Caco-2 (cell line): ENCODE results near the gene NT5M. TPM values are rescaled to one million over a fixed set of nuclear protein-coding genes. Genes with fewer than 3 reads are reported as not detected.

Source experiments
- BruUV-seq: library from RNA; stranded (reverse); fragments of 400-500 nt; replicated peaks from 2 replicates; lab custom pipeline; 2021; lab: Mats Ljungman, UMichigan
- CTCF ChIA-PET: fragments of 300-600 bp; sonication (Branson Sonifier 250); formaldehyde crosslinking; loops from one replicate; lab custom pipeline; 2022; ENCODE audit warnings: antibody characterized with exemption; lab: Charles Lee
- POLR2A ChIA-PET: fragments of 300-600 bp; sonication (Branson Sonifier 250); formaldehyde crosslinking; loops from one replicate; lab custom pipeline; 2022; ENCODE audit warnings: antibody characterized with exemption; lab: Charles Lee
- DNase-seq, 2 experiments: peaks; one replicate each; pipeline versions ENCODE4 v3.0.0 to v3.0.0-alpha.2; 2020 to 2022
- H3K27me3 ChIP-seq: replicated peaks from 2 replicates; pipeline ENCODE4 v1.6.0; 2011; ENCODE audit warnings: low read length; ENCODE audit not compliant: control insufficient read depth, insufficient read depth
- H3K36me3 ChIP-seq: 2 replicates; pipeline ENCODE4 v1.5.1; 2011; ENCODE audit warnings: low read length; ENCODE audit not compliant: control insufficient read depth, insufficient read depth
- H3K4me1 ChIP-seq: fragments of 250-450 bp; sonication (Bioruptor Pico); 2 replicates; pipeline ENCODE4 v1.5.1; 2020; ENCODE audit warnings: mild to moderate bottlenecking
- H3K4me3 ChIP-seq: 2 replicates; pipeline ENCODE4 v1.5.1; 2011; ENCODE audit warnings: low read depth, mild to moderate bottlenecking, control low read depth, low read length
- H3K9me3 ChIP-seq: fragments of 250-450 bp; sonication (Bioruptor Pico); 2 replicates; pipeline ENCODE4 v1.5.1; 2020; ENCODE audit warnings: mild to moderate bottlenecking, moderate library complexity
- H3K27ac Mint-ChIP-seq: one replicate; pipeline ENCODE4 v1.8.0; 2022; ENCODE audit warnings: mixed read lengths; ENCODE audit not compliant: unreplicated experiment
- H3K27me3 Mint-ChIP-seq: one replicate; pipeline ENCODE4 v1.8.0; 2022; ENCODE audit warnings: mixed read lengths; ENCODE audit not compliant: insufficient read depth, unreplicated experiment
- H3K36me3 Mint-ChIP-seq: one replicate; pipeline ENCODE4 v1.8.0; 2022; ENCODE audit warnings: mild to moderate bottlenecking, mixed read lengths; ENCODE audit not compliant: insufficient read depth, unreplicated experiment
- H3K4me1 Mint-ChIP-seq: one replicate; pipeline ENCODE4 v1.8.0; 2022; ENCODE audit warnings: low read depth, mixed read lengths; ENCODE audit not compliant: unreplicated experiment
- H3K4me3 Mint-ChIP-seq: one replicate; pipeline ENCODE4 v1.8.0; 2022; ENCODE audit warnings: mild to moderate bottlenecking, moderate library complexity, mixed read lengths; ENCODE audit not compliant: unreplicated experiment
- H3K9me3 Mint-ChIP-seq: one replicate; pipeline ENCODE4 v1.8.0; 2022; ENCODE audit warnings: mixed read lengths; ENCODE audit not compliant: unreplicated experiment
- intact Hi-C: fragments of 100-400 bp; cut with micrococcal nuclease; formaldehyde crosslinking; loops from one replicate; pipeline ENCODE4 v1.10.0; 2022; ENCODE audit not compliant: unreplicated experiment
- total RNA-seq: library from RNA; stranded (reverse); gene quantifications from 2 replicates; pipeline ENCODE4 v1.2.3, GENCODE V29; 2022
- TF ChIP-seq, protein P1 (sequence below), 2 experiments: fragments of 200-600 bp in 1 of 2; IDR thresholded peaks; 1 replicate in 1 of 2; 2 replicates in 1 of 2; pipeline versions ENCODE4 v1.5.1 to v1.8.0; 2011 to 2022; ENCODE audit warnings: antibody characterized with exemption in 1 of 2, control low read depth in 1 of 2, inconsistent platforms in 1 of 2, low read depth in 1 of 2, low read length in 1 of 2, mild to moderate bottlenecking in 1 of 2, moderate library complexity in 1 of 2; ENCODE audit not compliant: insufficient read depth in 1 of 2, severe bottlenecking in 1 of 2, unreplicated experiment in 1 of 2

NT5M gene
- total RNA-seq, 1 experiment from 2014 or later, result 1.3 TPM

DNA sequence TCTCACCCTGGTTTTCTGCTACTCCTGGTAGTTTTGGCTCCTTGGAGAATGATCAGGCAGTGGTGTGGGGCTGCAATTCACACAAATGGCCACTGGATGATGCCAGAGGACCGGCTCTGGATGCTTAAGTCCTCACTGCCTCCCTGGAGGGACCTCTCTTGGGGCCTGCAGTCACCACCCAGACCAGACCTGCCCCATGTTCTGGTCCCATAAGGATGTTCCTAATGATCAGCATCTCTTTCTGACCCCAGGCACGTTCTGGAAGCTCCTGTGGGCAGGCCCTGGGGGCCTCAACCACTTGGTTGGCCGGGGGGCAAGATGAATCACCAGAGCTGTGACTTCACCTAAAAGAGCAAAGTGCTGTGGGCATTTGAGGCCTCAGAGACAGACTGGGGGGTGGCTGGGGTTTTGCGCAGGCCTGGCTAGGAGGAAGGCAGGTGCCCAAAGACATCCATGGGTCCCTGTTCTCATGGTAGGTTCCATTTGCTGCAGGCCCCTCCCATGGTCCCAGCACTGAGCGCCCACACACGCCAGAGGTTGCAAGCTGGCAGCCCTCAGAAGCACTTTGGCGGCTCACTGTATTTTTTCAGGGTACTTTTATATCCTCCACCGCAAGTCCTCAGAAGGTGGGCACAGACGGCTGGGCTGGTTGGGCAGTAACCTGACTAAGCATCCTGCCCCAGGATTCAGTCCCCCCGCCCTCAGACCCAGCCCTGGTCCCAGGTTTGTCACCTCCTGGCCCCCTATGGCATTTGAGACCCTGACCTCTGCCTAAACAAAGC, 53.2 kb downstream of the NT5M start:
- Histone ChIP-seq H3K9me3 (0 out of 2 replicates have a peak, but pooled peaks cover 4% of the 10 kb centered on the region), H3K36me3 (no peaks in the 10 kb centered on the region), H3K27me3 (no peaks in the 10 kb centered on the region), H3K4me1 (peaks cover 5% of the 10 kb centered on the region; the same call in 1 of the 2 replicates), H3K4me3 (no peak overlapping the region)
- DNase-seq, result peak; percentile 83 to 87
- intact Hi-C loops, result loop anchor here (1.0 to 5.0 kb wide), 6 partner anchors 32 to 257 kb away; partner anchors contain the start of gene RASD1
- H3K27ac Mint-ChIP-seq, result peak overlapping the region; percentile 40
- TF ChIP-seq, protein P1, sequence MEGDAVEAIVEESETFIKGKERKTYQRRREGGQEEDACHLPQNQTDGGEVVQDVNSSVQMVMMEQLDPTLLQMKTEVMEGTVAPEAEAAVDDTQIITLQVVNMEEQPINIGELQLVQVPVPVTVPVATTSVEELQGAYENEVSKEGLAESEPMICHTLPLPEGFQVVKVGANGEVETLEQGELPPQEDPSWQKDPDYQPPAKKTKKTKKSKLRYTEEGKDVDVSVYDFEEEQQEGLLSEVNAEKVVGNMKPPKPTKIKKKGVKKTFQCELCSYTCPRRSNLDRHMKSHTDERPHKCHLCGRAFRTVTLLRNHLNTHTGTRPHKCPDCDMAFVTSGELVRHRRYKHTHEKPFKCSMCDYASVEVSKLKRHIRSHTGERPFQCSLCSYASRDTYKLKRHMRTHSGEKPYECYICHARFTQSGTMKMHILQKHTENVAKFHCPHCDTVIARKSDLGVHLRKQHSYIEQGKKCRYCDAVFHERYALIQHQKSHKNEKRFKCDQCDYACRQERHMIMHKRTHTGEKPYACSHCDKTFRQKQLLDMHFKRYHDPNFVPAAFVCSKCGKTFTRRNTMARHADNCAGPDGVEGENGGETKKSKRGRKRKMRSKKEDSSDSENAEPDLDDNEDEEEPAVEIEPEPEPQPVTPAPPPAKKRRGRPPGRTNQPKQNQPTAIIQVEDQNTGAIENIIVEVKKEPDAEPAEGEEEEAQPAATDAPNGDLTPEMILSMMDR (IDR thresholded peaks at IDR 0.05; ENCODE audit: insufficient read depth in 1 of 2, low read depth in 1 of 2, low read length in 1 of 2, severe bottlenecking in 1 of 2, unreplicated experiment in 1 of 2), result peak; percentile 99 to 100
- H3K4me3 Mint-ChIP-seq, result no peak overlapping the region
- BruUV-seq, result no TSS peak
- CTCF ChIA-PET, result interaction anchor here (0.8 to 2.8 kb wide), 5 partner anchors 32 to 257 kb away, joined by 3 to 15 read pairs (median 3); partner anchors contain the start of gene RASD1
- H3K36me3 Mint-ChIP-seq, result no peaks in the 10 kb centered on the region
- H3K4me1 Mint-ChIP-seq, result no peaks in the 10 kb centered on the region
- POLR2A ChIA-PET, result no interaction called here
- H3K9me3 Mint-ChIP-seq, result peaks cover 28% of the 10 kb centered on the region
- H3K27me3 Mint-ChIP-seq, result no peaks in the 10 kb centered on the region

DNA sequence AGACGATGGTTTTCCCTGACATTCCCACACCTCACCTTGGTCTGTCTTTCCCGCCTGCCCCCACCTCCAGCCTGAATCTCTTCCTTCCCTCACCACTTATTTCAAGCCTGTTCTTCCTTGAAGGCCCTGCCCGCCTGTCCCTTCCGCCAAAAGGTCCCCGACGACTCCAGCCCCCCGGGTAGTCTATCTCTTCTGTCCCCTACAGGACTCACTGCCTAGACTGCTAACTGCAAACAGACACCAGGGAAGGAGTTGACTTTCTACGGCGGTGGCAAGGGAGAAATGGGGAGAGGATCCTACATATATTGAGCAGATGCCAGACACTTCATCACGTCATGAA, 53.7 kb downstream of the NT5M start:
- DNase-seq, result no peak
- Histone ChIP-seq H3K4me1 (peaks cover 5% of the 10 kb centered on the region; the same call in 1 of the 2 replicates), H3K36me3 (no peaks in the 10 kb centered on the region), H3K4me3 (no peak overlapping the region), H3K27me3 (no peaks in the 10 kb centered on the region), H3K9me3 (0 out of 2 replicates have a peak, but pooled peaks cover 4% of the 10 kb centered on the region)
- Mint-ChIP-seq H3K4me1 (no peaks in the 10 kb centered on the region), H3K4me3 (no peak overlapping the region), H3K36me3 (no peaks in the 10 kb centered on the region), H3K27me3 (no peaks in the 10 kb centered on the region), H3K9me3 (peaks cover 28% of the 10 kb centered on the region), H3K27ac (peak overlapping the region; percentile 40)
- ChIA-PET POLR2A (no interaction called here), CTCF (interaction anchor here (0.8 to 2.8 kb wide), 5 partner anchors 31 to 257 kb away, joined by 3 to 15 read pairs (median 3); partner anchors contain the start of gene RASD1)
- intact Hi-C loops, result loop anchor here (1.0 to 5.0 kb wide), 6 partner anchors 31 to 256 kb away; partner anchors contain the start of gene RASD1
- TF ChIP-seq, protein P1 (IDR thresholded peaks at IDR 0.05; ENCODE audit: insufficient read depth in 1 of 2, low read depth in 1 of 2, low read length in 1 of 2, severe bottlenecking in 1 of 2, unreplicated experiment in 1 of 2), result no peak
- BruUV-seq, result no TSS peak

DNA sequence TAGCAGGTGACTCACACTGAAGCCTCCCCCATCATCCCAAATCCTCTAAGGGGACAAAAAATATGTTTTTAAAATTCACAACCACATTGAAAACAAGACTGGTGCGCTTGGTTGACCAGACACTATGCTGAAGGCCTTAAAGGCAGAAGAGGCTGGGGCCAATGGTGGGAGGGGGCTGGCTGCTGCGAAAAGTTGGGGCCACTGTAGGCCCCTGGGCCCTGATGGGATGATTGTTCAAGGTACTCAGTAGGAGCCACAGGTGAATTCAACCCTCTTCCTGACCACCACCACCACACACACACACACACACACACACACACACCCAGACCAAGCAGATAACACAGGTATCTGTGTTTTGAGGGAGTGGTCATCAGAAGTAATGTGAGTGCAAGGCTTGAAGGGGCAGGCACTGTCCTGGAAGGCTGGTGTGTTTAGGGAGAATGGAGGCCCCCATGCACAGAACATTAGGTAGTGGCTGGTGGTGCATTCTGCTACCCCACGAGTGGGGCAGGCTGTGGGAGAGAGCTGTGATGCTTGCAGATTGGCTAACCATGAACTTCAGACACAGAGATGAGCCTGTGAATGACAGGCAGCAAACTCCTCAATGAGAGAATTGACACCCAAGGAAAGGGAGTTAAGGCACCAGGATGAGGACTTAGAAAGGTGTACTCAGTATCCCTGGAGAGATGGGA, 55.0 kb downstream of the NT5M start:
- 0 out of 2 replicates have a peak, but pooled peaks cover 4% of the 10 kb centered on the region for H3K9me3 ChIP-seq
- intact Hi-C loops, result loop anchor here (5.0 kb wide), 1 partner anchor 44 kb away; no protein-coding TSS in a partner anchor

More for the DNA sequence above, 55.0 kb downstream of the NT5M start:
- Mint-ChIP-seq H3K36me3 (peaks cover 2% of the 10 kb centered on the region), H3K9me3 (peaks cover 28% of the 10 kb centered on the region), H3K4me1 (peaks cover 3% of the 10 kb centered on the region), H3K27ac (no peak overlapping the region), H3K4me3 (no peak overlapping the region), H3K27me3 (no peaks in the 10 kb centered on the region)
- CTCF ChIA-PET, result no interaction called here
- no TSS peak for BruUV-seq
- TF ChIP-seq, protein P1 (IDR thresholded peaks at IDR 0.05; ENCODE audit: insufficient read depth in 1 of 2, low read depth in 1 of 2, low read length in 1 of 2, severe bottlenecking in 1 of 2, unreplicated experiment in 1 of 2), result no peak
- Histone ChIP-seq H3K36me3 (no peaks in the 10 kb centered on the region), H3K4me1 (peaks cover 5% of the 10 kb centered on the region; the same call in 1 of the 2 replicates), H3K4me3 (no peak overlapping the region), H3K27me3 (no peaks in the 10 kb centered on the region)
- DNase-seq, result no peak
- POLR2A ChIA-PET, result no interaction called here
